ENCODE data around the gene BRD1. TPM values are rescaled to one million over a fixed set of nuclear protein-coding genes. Genes with fewer than 3 reads are reported as not detected.

BRD1 gene
- total RNA-seq, 1 experiment from 2014 or later, result 31.3 TPM

DNA sequence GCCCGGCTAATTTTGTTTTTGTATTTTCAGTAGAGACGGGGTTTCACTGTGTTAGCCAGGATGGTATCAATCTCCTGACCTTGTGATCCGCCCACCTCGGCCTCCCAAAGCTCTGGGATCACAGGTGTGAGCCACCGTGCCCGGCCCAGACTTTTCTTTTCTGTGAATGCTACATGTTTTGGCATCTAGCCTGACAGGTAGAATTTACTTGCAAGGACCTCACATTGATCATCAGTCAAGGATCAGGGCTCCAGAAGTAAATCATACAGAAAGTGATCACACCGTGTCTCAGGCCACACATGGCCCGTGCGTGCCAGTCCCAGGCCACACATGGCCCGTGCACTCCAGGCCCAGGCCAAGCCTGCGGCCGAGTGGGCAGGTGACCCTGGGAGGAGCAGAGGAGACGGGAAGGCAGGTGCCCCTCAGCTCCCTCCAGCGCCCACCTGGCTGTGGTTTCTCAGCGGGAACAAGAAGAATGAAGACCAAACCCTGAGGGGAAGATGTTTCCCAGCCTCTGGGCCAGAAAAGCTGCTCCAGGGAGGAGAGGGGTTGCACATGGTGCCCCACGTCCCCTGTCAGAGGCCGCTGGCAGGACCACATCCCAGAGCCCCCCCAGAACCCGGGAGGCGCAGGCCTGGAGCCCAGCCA lies 76.2 kb downstream of the BRD1 start:
- Histone ChIP-seq H3K9me2 (ENCODE audit: insufficient read depth) (no peaks in the 10 kb centered on the region), H3K36me3 (ENCODE audit: control insufficient read depth in 1 of 2, insufficient read depth in 2 of 2, low read length in 2 of 2) (no peaks in the 10 kb centered on the region), H3K4me1 (ENCODE audit: control insufficient read depth in 1 of 2, insufficient read depth in 2 of 2, low read length in 2 of 2) (no peaks in the 10 kb centered on the region), H3K4me3 (replicated peaks in 1 of 2; ENCODE audit: low read depth in 1 of 2, low read length in 2 of 2) (no peak overlapping the region), H4K20me1 (ENCODE audit: insufficient read depth) (no peaks in the 10 kb centered on the region), H3K4me2 (ENCODE audit: low read length) (no peak overlapping the region), H3K27ac (ENCODE audit: low read depth, low read length) (no peak overlapping the region), H3K9me3 (ENCODE audit: control insufficient read depth in 1 of 2, insufficient read depth in 1 of 2, low read depth in 1 of 2, low read length in 2 of 2) (peaks cover 7 to 17% of the 10 kb centered on the region in 2 experiments; a peak in 2 of 4 replicates), H3K27me3 (ENCODE audit: insufficient read depth, low read length) (no peaks in the 10 kb centered on the region), H2AFZ (ENCODE audit: low read depth, low read length, poor library complexity, severe bottlenecking) (no peak overlapping the region), H3K9ac (ENCODE audit: low read length) (no peak overlapping the region), H3K79me2 (ENCODE audit: insufficient read depth, low read length) (no peaks in the 10 kb centered on the region)
- DNase-seq (ENCODE audit: low read depth, low spot score), result no peak
- ATAC-seq, result no peak
- no peak for TF ChIP-seq JUND (IDR thresholded peaks at IDR 0.05)
- TF ChIP-seq POLR2AphosphoS5 (IDR thresholded peaks at IDR 0.05; ENCODE audit: low read depth, low read length), result no peak
- no peak for TF ChIP-seq SRF (IDR thresholded peaks at IDR 0.05; ENCODE audit: low read depth)
- TF ChIP-seq CBX3 (IDR thresholded peaks at IDR 0.05; ENCODE audit: low read depth), result no peak
- no peak for TF ChIP-seq FOSL1 (IDR thresholded peaks at IDR 0.05; ENCODE audit: low read depth)
- TF ChIP-seq EGR1 (IDR thresholded peaks at IDR 0.05; ENCODE audit: low read depth), result no peak
- TF ChIP-seq SIN3A (IDR thresholded peaks at IDR 0.05; ENCODE audit: low read depth), result no peak
- TF ChIP-seq CEBPB (IDR thresholded peaks at IDR 0.05; ENCODE audit: low read depth), result no peak
- no peak for TF ChIP-seq YY1 (IDR thresholded peaks at IDR 0.05; ENCODE audit: extremely low read depth, insufficient replicate concordance, low read depth, low read length)
- TF ChIP-seq EZH2phosphoT487 (IDR thresholded peaks at IDR 0.05; ENCODE audit: borderline replicate concordance), result no peak
- no peak for TF ChIP-seq RAD21 (IDR thresholded peaks at IDR 0.05; ENCODE audit: low read depth)
- TF ChIP-seq SP1 (IDR thresholded peaks at IDR 0.05; ENCODE audit: low read depth), result no peak
- TF ChIP-seq CTCF (IDR thresholded peaks at IDR 0.05 in 2 of 3, conservative IDR thresholded peaks at IDR 0.05 in 1 of 3; ENCODE audit: borderline replicate concordance in 1 of 3, insufficient read depth in 1 of 3, low read depth in 2 of 3, low read length in 2 of 3), result no peak
- TF ChIP-seq, protein P1, sequence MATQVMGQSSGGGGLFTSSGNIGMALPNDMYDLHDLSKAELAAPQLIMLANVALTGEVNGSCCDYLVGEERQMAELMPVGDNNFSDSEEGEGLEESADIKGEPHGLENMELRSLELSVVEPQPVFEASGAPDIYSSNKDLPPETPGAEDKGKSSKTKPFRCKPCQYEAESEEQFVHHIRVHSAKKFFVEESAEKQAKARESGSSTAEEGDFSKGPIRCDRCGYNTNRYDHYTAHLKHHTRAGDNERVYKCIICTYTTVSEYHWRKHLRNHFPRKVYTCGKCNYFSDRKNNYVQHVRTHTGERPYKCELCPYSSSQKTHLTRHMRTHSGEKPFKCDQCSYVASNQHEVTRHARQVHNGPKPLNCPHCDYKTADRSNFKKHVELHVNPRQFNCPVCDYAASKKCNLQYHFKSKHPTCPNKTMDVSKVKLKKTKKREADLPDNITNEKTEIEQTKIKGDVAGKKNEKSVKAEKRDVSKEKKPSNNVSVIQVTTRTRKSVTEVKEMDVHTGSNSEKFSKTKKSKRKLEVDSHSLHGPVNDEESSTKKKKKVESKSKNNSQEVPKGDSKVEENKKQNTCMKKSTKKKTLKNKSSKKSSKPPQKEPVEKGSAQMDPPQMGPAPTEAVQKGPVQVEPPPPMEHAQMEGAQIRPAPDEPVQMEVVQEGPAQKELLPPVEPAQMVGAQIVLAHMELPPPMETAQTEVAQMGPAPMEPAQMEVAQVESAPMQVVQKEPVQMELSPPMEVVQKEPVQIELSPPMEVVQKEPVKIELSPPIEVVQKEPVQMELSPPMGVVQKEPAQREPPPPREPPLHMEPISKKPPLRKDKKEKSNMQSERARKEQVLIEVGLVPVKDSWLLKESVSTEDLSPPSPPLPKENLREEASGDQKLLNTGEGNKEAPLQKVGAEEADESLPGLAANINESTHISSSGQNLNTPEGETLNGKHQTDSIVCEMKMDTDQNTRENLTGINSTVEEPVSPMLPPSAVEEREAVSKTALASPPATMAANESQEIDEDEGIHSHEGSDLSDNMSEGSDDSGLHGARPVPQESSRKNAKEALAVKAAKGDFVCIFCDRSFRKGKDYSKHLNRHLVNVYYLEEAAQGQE (IDR thresholded peaks at IDR 0.05; ENCODE audit: low read depth), result no peak
- intact Hi-C loops (cut with micrococcal nuclease), result no loop called here
- POLR2A ChIA-PET, result no interaction called here
- CTCF ChIA-PET, result no interaction called here
- RAD21 ChIA-PET (ENCODE audit: low non-redundant PET in 1 of 2, low total read pairs in 2 of 2, uncharacterized antibody in 2 of 2, unreplicated experiment in 2 of 2), result no interaction called here
- BruUV-seq (replicated peaks), result no TSS peak
